Uterus (tissue), 2 donors: ENCODE data around the gene PRADC1.

Source experiments
- CTCF ChIP-seq, 4 experiments: fragments of 200-600 bp in 2 of 4; fragments of 450-650 bp in 2 of 4; sonication (generic) in 2 of 4; IDR thresholded peaks; one replicate each; pipeline ENCODE4 v1.5.1; 2016 to 2019; ENCODE audit warnings: antibody characterized with exemption in 4 of 4, mild to moderate bottlenecking in 2 of 4, moderate library complexity in 1 of 4
- POLR2A ChIP-seq, 2 donors: fragments of 450-650 bp; IDR thresholded peaks; one replicate each; pipeline ENCODE4 v1.6.1; 2016; ENCODE audit warnings: antibody characterized with exemption in 2 of 2, mild to moderate bottlenecking in 1 of 2, moderate library complexity in 1 of 2

- TF ChIP-seq CTCF (IDR thresholded peaks at IDR 0.05) = no peak
- TF ChIP-seq POLR2A (IDR thresholded peaks at IDR 0.05) = no peak
Observed at GRCh38 chr2:73203055-73203681, 29.9 kb downstream of the PRADC1 start.
